ENCODE data around the gene SLFN14.
"Not testable (repeated sequence)": the region's sequence is repeated elsewhere in the genome, so short reads cannot be mapped to it uniquely, and the experiment has no call there.

SLFN14 gene

GRCh38 chr17:35560703-35561102 is at the start of gene SLFN14:
TSS of gene SLFN14 (minus strand) at chr17:35560819. CDS start at chr17:35558062, 2,757 bp downstream.
- no peak for DNase-seq

- no peak for DNase-seq
Observed at GRCh38 chr17:35609831-35610230, 49.2 kb upstream of the SLFN14 start.

GRCh38 chr17:35607239-35607847 is 46.7 kb upstream of the SLFN14 start:
- DNase-seq, result no peak

- DNase-seq, result no peak
Observed at GRCh38 chr17:35605678-35606077, 45.1 kb upstream of the SLFN14 start.

GRCh38 chr17:35603674-35604073 is 43.1 kb upstream of the SLFN14 start:
- DNase-seq, result no peak

- DNase-seq, result no peak
Observed at GRCh38 chr17:35597604-35598003, 37.0 kb upstream of the SLFN14 start.

- no peak for DNase-seq
Observed at GRCh38 chr17:35596530-35597233, 36.1 kb upstream of the SLFN14 start.

GRCh38 chr17:35596072-35596471 is 35.5 kb upstream of the SLFN14 start:
- no peak for DNase-seq

GRCh38 chr17:35588196-35588920 is 27.7 kb upstream of the SLFN14 start:
- DNase-seq, result no peak

GRCh38 chr17:35587074-35587961 is 26.7 kb upstream of the SLFN14 start, which contains the start of gene AP2B1:
TSS of gene AP2B1 (plus strand) at chr17:35587322. CDS start at chr17:35594031, 6,709 bp downstream.
- DNase-seq, result peak; percentile 96

- no peak for DNase-seq
Observed at GRCh38 chr17:35586569-35587073, 26.0 kb upstream of the SLFN14 start.

GRCh38 chr17:35584061-35584460 is 23.4 kb upstream of the SLFN14 start:
- DNase-seq, result no peak

GRCh38 chr17:35578929-35579432 is 18.4 kb upstream of the SLFN14 start:
- no peak for DNase-seq

- peak; percentile 95 for DNase-seq
Observed at GRCh38 chr17:35578197-35578928, 17.7 kb upstream of the SLFN14 start, which contains the start of gene PEX12. TSS of gene PEX12 (minus strand) at chr17:35578571. CDS start at chr17:35578021, 550 bp downstream.

- DNase-seq, result no peak
Observed at GRCh38 chr17:35577830-35578196, 17.2 kb upstream of the SLFN14 start.

GRCh38 chr17:35575759-35576158 is 15.1 kb upstream of the SLFN14 start:
- no peak for DNase-seq

- DNase-seq, result no peak
Observed at GRCh38 chr17:35569405-35569804, 8.8 kb upstream of the SLFN14 start.

GRCh38 chr17:35568561-35568960 is 7.9 kb upstream of the SLFN14 start:
- DNase-seq, result no peak

- DNase-seq, result no peak
Observed at GRCh38 chr17:35566968-35567367, 6.3 kb upstream of the SLFN14 start.

GRCh38 chr17:35563181-35563580 is 2.6 kb upstream of the SLFN14 start:
- DNase-seq, result not testable (repeated sequence)

GRCh38 chr17:35559495-35560210 is 966 bp downstream of the SLFN14 start:
- no peak for DNase-seq
